Neural cell (in vitro differentiated cells): ENCODE results near the gene UMAD1.

Experiments used
- CTCF ChIP-seq: fragments of 450-650 bp; IDR thresholded peaks from 2 replicates; pipeline ENCODE4 v1.5.1; 2014; ENCODE audit warnings: antibody characterized with exemption, mild to moderate bottlenecking, moderate library complexity; ENCODE audit not compliant: poor library complexity, severe bottlenecking
- EZH2 ChIP-seq: fragments of 200-600, 300-800 bp; shearing (Covaris generic), sonication (generic); IDR thresholded peaks from 2 replicates; pipeline ENCODE4 v1.6.1; 2014; ENCODE audit warnings: antibody characterized with exemption, low read length, borderline replicate concordance, mild to moderate bottlenecking; ENCODE audit not compliant: insufficient read depth, poor library complexity, severe bottlenecking
- SMC3 ChIP-seq: fragments of 450-650 bp; conservative IDR thresholded peaks from 2 replicates; pipeline ENCODE4 v1.6.1; 2014; ENCODE audit warnings: antibody characterized with exemption, mild to moderate bottlenecking, moderate library complexity; ENCODE audit not compliant: poor library complexity

GRCh38 chr7:7698930-7699329 is 58.4 kb downstream of the UMAD1 start:
- no peak for TF ChIP-seq CTCF
- no peak for TF ChIP-seq EZH2
- no peak for TF ChIP-seq SMC3
